ENCODE measurements around the gene TPT1. TPM values are rescaled to one million over a fixed set of nuclear protein-coding genes. Genes with fewer than 3 reads are reported as not detected.

The TPT1 gene
- total and polyA plus RNA-seq, 8 donors, result 2,995 to 4,358 (median 3,576) TPM

GRCh38 chr13:45337803-45338202 is 3.2 kb downstream of the TPT1 start:
- H3K36me3 ChIP-seq, result peaks cover 9 to 50% (median 23%) of the 10 kb centered on the region in 3 donors
- H3K27ac ChIP-seq, result no peak overlapping the region
- H3K27me3 ChIP-seq, result no peaks in the 10 kb centered on the region
- no peaks in the 10 kb centered on the region for H3K9me3 ChIP-seq
- peaks cover 24 to 64% (median 29%) of the 10 kb centered on the region in 3 donors for H3K4me1 ChIP-seq
- peak overlapping the region in 2 of 4 donors; percentile 80 to 99 for H3K4me3 ChIP-seq
- 29 to 47% methylated on average over 1 of the region's 1 CpG for WGBS, 2 donors
- intact Hi-C loops (cut with DNase I), result no loop called here
- TF ChIP-seq CTCF (IDR thresholded peaks at IDR 0.05), result no peak
- DNase-seq (no peak), FAIRE-seq (no peak), ATAC-seq (no peak)

GRCh38 chr13:45337395-45337794 is 3.6 kb downstream of the TPT1 start:
- ATAC-seq, result no peak
- no peak for TF ChIP-seq CTCF (IDR thresholded peaks at IDR 0.05)
- Histone ChIP-seq H3K27me3 (no peaks in the 10 kb centered on the region), H3K27ac (no peak overlapping the region), H3K4me1 (peaks cover 24 to 60% (median 29%) of the 10 kb centered on the region in 3 donors), H3K9me3 (no peaks in the 10 kb centered on the region), H3K4me3 (peak overlapping the region in 1 of 4 donors; percentile 80), H3K36me3 (peaks cover 9 to 50% (median 23%) of the 10 kb centered on the region in 3 donors)
- no peak for DNase-seq
- intact Hi-C loops (cut with DNase I), result no loop called here
- no peak for FAIRE-seq
- WGBS, 2 donors, result 78 to 85% methylated on average over 3 of the region's 3 CpGs

GRCh38 chr13:45336025-45336800 is 4.8 kb downstream of the TPT1 start:
- intact Hi-C loops (cut with DNase I), result no loop called here
- Histone ChIP-seq H3K36me3 (peaks cover 9 to 50% (median 23%) of the 10 kb centered on the region in 3 donors), H3K27me3 (no peaks in the 10 kb centered on the region), H3K9me3 (no peaks in the 10 kb centered on the region), H3K4me1 (peaks cover 24 to 62% (median 29%) of the 10 kb centered on the region in 3 donors), H3K27ac (no peak overlapping the region), H3K4me3 (no peak overlapping the region)
- TF ChIP-seq CTCF (IDR thresholded peaks at IDR 0.05), result no peak
- ATAC-seq (no peak), DNase-seq (no peak), FAIRE-seq (no peak)
- WGBS, 2 donors, result 78 to 83% methylated on average over 9 of the region's 9 CpGs

GRCh38 chr13:45335397-45336024 is 5.5 kb downstream of the TPT1 start:
- FAIRE-seq (no peak), DNase-seq (no peak), ATAC-seq (no peak)
- WGBS, 2 donors, result 53 to 57% methylated on average over 3 of the region's 3 CpGs
- Histone ChIP-seq H3K27ac (no peak overlapping the region), H3K9me3 (no peaks in the 10 kb centered on the region), H3K36me3 (peaks cover 9 to 50% (median 23%) of the 10 kb centered on the region in 3 donors), H3K27me3 (no peaks in the 10 kb centered on the region), H3K4me3 (no peak overlapping the region), H3K4me1 (peaks cover 24 to 62% (median 29%) of the 10 kb centered on the region in 3 donors)
- no peak for TF ChIP-seq CTCF (IDR thresholded peaks at IDR 0.05)
- intact Hi-C loops (cut with DNase I), result no loop called here

Measured in pancreas (tissue), 10 donors.